IMR-90 (cell line): ENCODE results near the gene TGFBI. TPM values are rescaled to one million over a fixed set of nuclear protein-coding genes. Genes with fewer than 3 reads are reported as not detected.

ENCODE experiments used
- ATAC-seq: fragments of 200-7000 bp; cut with Tn5 transposase; 2 replicates; pipeline ENCODE4 v1.9.1; 2020; ENCODE audit warnings: low read depth, mild to moderate bottlenecking, moderate library complexity
- BruUV-seq: library from RNA; stranded (reverse); fragments of 400-500 nt; replicated peaks from 2 replicates; lab custom pipeline; 2021; lab: Mats Ljungman, UMichigan
- CTCF ChIA-PET: fragments of 300-600 bp; formaldehyde crosslinking; extraction: SDS; loops from one replicate; lab custom pipeline; 2021; ENCODE audit warnings: antibody characterized with exemption; lab: Yijun Ruan, JAX
- POLR2A ChIA-PET: fragments of 300-600 bp; sonication (Branson Sonifier 250); formaldehyde crosslinking; loops from one replicate; lab custom pipeline; 2022; ENCODE audit warnings: antibody characterized with exemption; ENCODE audit not compliant: unreplicated experiment; lab: Charles Lee
- DNase-seq: peaks from one replicate; pipeline ENCODE4 v3.0.0; 2013
- H2AFZ ChIP-seq: replicated peaks from 2 replicates; pipeline ENCODE3; 2013; ENCODE audit warnings: low read length, mild to moderate bottlenecking; ENCODE audit not compliant: poor library complexity
- H2AK5ac ChIP-seq: 2 replicates; pipeline ENCODE4 v1.6.1; 2013; ENCODE audit warnings: low read depth, low read length, inconsistent platforms
- H2AK9ac ChIP-seq: replicated peaks from 2 replicates; pipeline ENCODE3; 2013; ENCODE audit warnings: mild to moderate bottlenecking, low read depth, low read length, moderate library complexity; ENCODE audit not compliant: poor library complexity
- H2BK120ac ChIP-seq: 2 replicates; pipeline ENCODE4 v1.6.1; 2013; ENCODE audit warnings: low read depth, low read length, inconsistent platforms
- H2BK15ac ChIP-seq: 3 replicates; pipeline ENCODE4 v1.6.1; 2013; ENCODE audit warnings: low read depth, low read length, inconsistent platforms
- H2BK20ac ChIP-seq: 2 replicates; pipeline ENCODE4 v1.6.1; 2013; ENCODE audit warnings: low read depth, mild to moderate bottlenecking, inconsistent platforms, low read length, moderate library complexity
- H2BK5ac ChIP-seq: 2 replicates; pipeline ENCODE4 v1.6.1; 2013; ENCODE audit warnings: mild to moderate bottlenecking, low read depth, low read length, inconsistent platforms; ENCODE audit not compliant: poor library complexity, severe bottlenecking
- H3K14ac ChIP-seq: replicated peaks from 2 replicates; pipeline ENCODE4 v1.6.1; 2013; ENCODE audit warnings: low read depth, low read length, inconsistent platforms
- H3K18ac ChIP-seq: 2 replicates; pipeline ENCODE4 v1.6.1; 2013; ENCODE audit warnings: low read depth, low read length, control low read depth
- H3K23ac ChIP-seq: 2 replicates; pipeline ENCODE4 v1.6.1; 2013; ENCODE audit warnings: low read depth, low read length, inconsistent platforms
- H3K27ac ChIP-seq: 2 replicates; pipeline ENCODE4 v1.5.1; 2013; ENCODE audit warnings: mild to moderate bottlenecking, control low read depth, low read length; ENCODE audit not compliant: insufficient read depth
- H3K27me3 ChIP-seq: 2 replicates; pipeline ENCODE4 v1.6.1; 2013; ENCODE audit warnings: low read length; ENCODE audit not compliant: control insufficient read depth, insufficient read depth
- H3K36me3 ChIP-seq: 2 replicates; pipeline ENCODE4 v1.6.1; 2013; ENCODE audit warnings: low read length, mixed read lengths; ENCODE audit not compliant: control insufficient read depth, insufficient read depth
- H3K4ac ChIP-seq: 2 replicates; pipeline ENCODE4 v1.6.1; 2013; ENCODE audit warnings: low read depth, low read length, inconsistent platforms
- H3K4me1 ChIP-seq: 2 replicates; pipeline ENCODE4 v1.6.1; 2013; ENCODE audit warnings: low read length, mixed read lengths; ENCODE audit not compliant: control insufficient read depth, insufficient read depth
- H3K4me2 ChIP-seq: 2 replicates; pipeline ENCODE4 v1.6.1; 2013; ENCODE audit warnings: low read depth, mild to moderate bottlenecking, control low read depth, low read length, moderate library complexity
- H3K4me3 ChIP-seq: 2 replicates; pipeline ENCODE4 v1.5.1; 2013; ENCODE audit warnings: low read depth, mild to moderate bottlenecking, control low read depth, low read length, moderate library complexity; ENCODE audit not compliant: insufficient read depth
- H3K56ac ChIP-seq: 2 replicates; pipeline ENCODE4 v1.6.1; 2013; ENCODE audit warnings: low read length, inconsistent platforms; ENCODE audit not compliant: insufficient read depth; ENCODE audit errors: extremely low read depth
- H3K79me1 ChIP-seq, 2 experiments: 2 replicates each; pipeline ENCODE4 v1.6.1; 2013; ENCODE audit warnings: low read length in 2 of 2, inconsistent platforms in 1 of 2, low read depth in 1 of 2
- H3K9ac ChIP-seq: 2 replicates; pipeline ENCODE4 v1.6.1; 2013; ENCODE audit warnings: low read depth, low read length, control low read depth
- H3K9me1 ChIP-seq: 2 replicates; pipeline ENCODE4 v1.6.1; 2013; ENCODE audit warnings: low read length, inconsistent platforms; ENCODE audit not compliant: insufficient read depth
- H3K9me3 ChIP-seq: 2 replicates; pipeline ENCODE4 v1.6.1; 2013; ENCODE audit warnings: low read length; ENCODE audit not compliant: control insufficient read depth, insufficient read depth
- H4K20me1 ChIP-seq: 2 replicates; pipeline ENCODE4 v1.6.1; 2013; ENCODE audit warnings: low read length, inconsistent platforms; ENCODE audit not compliant: insufficient read depth
- H4K5ac ChIP-seq: 2 replicates; pipeline ENCODE4 v1.6.1; 2013; ENCODE audit warnings: mild to moderate bottlenecking, low read depth, low read length, control low read depth
- H4K8ac ChIP-seq, 2 experiments: 2 replicates each; pipeline ENCODE4 v1.6.1; 2013; ENCODE audit warnings: low read depth in 2 of 2, low read length in 2 of 2, control low read depth in 1 of 2, inconsistent platforms in 1 of 2
- H4K91ac ChIP-seq: 2 replicates; pipeline ENCODE4 v1.6.1; 2013; ENCODE audit warnings: low read depth, low read length, inconsistent platforms; ENCODE audit not compliant: insufficient read depth
- CEBPB ChIP-seq: IDR thresholded peaks from 2 replicates; pipeline ENCODE4 v1.6.1; 2012; ENCODE audit warnings: low read depth, low read length, improper control_type of control experiment
- FOS ChIP-seq: fragments of 150-350 bp; IDR thresholded peaks from 2 replicates; pipeline ENCODE4 v1.6.1; 2016; ENCODE audit warnings: low read depth, low read length
- MAFK ChIP-seq: IDR thresholded peaks from 2 replicates; pipeline ENCODE4 v1.6.1; 2012; ENCODE audit warnings: low read depth, low read length, improper control_type of control experiment
- MAZ ChIP-seq: IDR thresholded peaks from 2 replicates; pipeline ENCODE4 v1.6.1; 2012; ENCODE audit warnings: low read depth, mild to moderate bottlenecking, low read length, improper control_type of control experiment, moderate library complexity, borderline replicate concordance
- MXI1 ChIP-seq: IDR thresholded peaks from 2 replicates; pipeline ENCODE4 v1.6.1; 2012; ENCODE audit warnings: low read depth, mild to moderate bottlenecking, low read length, moderate library complexity, borderline replicate concordance
- POLR2A ChIP-seq: IDR thresholded peaks from 2 replicates; pipeline ENCODE4 v1.6.1; 2012; ENCODE audit warnings: mild to moderate bottlenecking, low read depth, low read length
- RAD21 ChIP-seq: IDR thresholded peaks from 2 replicates; pipeline ENCODE4 v1.6.1; 2012; ENCODE audit warnings: low read length, improper control_type of control experiment
- RFX5 ChIP-seq: IDR thresholded peaks from 2 replicates; pipeline ENCODE4 v1.8.0; 2012; ENCODE audit warnings: low read depth, mild to moderate bottlenecking, low read length, moderate library complexity
- WGBS, 2 experiments: methylation state at CpG; one replicate each; pipeline versions ENCODE4 v1.1.5 to v1.1.7; 2013; ENCODE audit warnings: missing lambda C conversion rate in 2 of 2; ENCODE audit not compliant: insufficient read length in 1 of 2; ENCODE audit errors: extremely low coverage in 2 of 2; 5-methylcytosine and 5-hydroxymethylcytosine counted together
- dilution Hi-C: fragments of 300-500 bp; cut with HindIII; formaldehyde crosslinking; loops from one replicate; pipeline ENCODE4 v1.14.3; 2018; ENCODE audit warnings: low sequenced_read_pairs; ENCODE audit not compliant: unreplicated experiment
- in situ Hi-C: fragments of 300-500 bp; cut with MboI; formaldehyde crosslinking; loops from 3 replicates; pipeline ENCODE4 v1.14.3; 2019; ENCODE audit warnings: low sequenced_read_pairs, inconsistent platforms, mixed read lengths
- intact Hi-C: fragments of 100-400 bp; cut with micrococcal nuclease; formaldehyde crosslinking; loops from 2 replicates; pipeline ENCODE4 v1.10.0; 2022
- polyA plus RNA-seq, 3 experiments: library from polyadenylated mRNA; depleted of rRNA; stranded (reverse); fragments of >200 nt; gene quantifications; 2 replicates each; pipeline ENCODE4 v1.2.3, GENCODE V29; 2012; ENCODE audit warnings: low replicate concordance in 1 of 3
- total RNA-seq: library from RNA; depleted of rRNA; stranded (reverse); fragments of >200 nt; gene quantifications from 2 replicates; pipeline ENCODE4 v1.2.3, GENCODE V29; 2012

The TGFBI gene
- total and polyA plus RNA-seq, 2 of the 4 experiments (the other 2 are of a cell fraction), result 618 to 1,551 TPM

- Histone ChIP-seq H4K91ac (no peak overlapping the region; the same call in 1 of the 2 replicates), H2AFZ (no peak overlapping the region), H2AK9ac (no peak overlapping the region), H4K20me1 (no peaks in the 10 kb centered on the region), H3K4me1 (peaks cover 27% of the 10 kb centered on the region), H3K9me3 (no peaks in the 10 kb centered on the region), H2BK120ac (no peak overlapping the region), H3K14ac (no peak overlapping the region), H3K9ac (no peak overlapping the region), H3K4me3 (no peak overlapping the region), H4K8ac (no peak overlapping the region), H2BK5ac (no peak overlapping the region), H3K18ac (no peak overlapping the region), H3K27me3 (no peaks in the 10 kb centered on the region), H3K36me3 (no peaks in the 10 kb centered on the region), H3K4me2 (no peak overlapping the region), H3K56ac (no peak overlapping the region), H3K23ac (no peak overlapping the region), H2BK15ac (peak overlapping the region; percentile 37; the same call in 1 of the 3 replicates), H4K5ac (no peak overlapping the region), H3K4ac (peak overlapping the region; percentile 24), H3K9me1 (peaks cover 12% of the 10 kb centered on the region), H3K79me1 (peaks cover 0 to 6% of the 10 kb centered on the region in 2 experiments; a peak in 1 of 4 replicates), H2BK20ac (no peak overlapping the region), H3K27ac (no peak overlapping the region), H2AK5ac (peak overlapping the region; percentile 29; the same call in 1 of the 2 replicates)
- no TSS peak for BruUV-seq
- 89% methylated on average over 12 of the region's 21 CpGs; no CpG with 5 or more reads in 1 of the 2 experiments for WGBS, 2 experiments
- ChIA-PET CTCF (no interaction called here), POLR2A (no interaction called here)
- ATAC-seq, result no peak
- in situ Hi-C loops (no loop called here), intact Hi-C loops (no loop called here), dilution Hi-C loops (no loop called here)
- TF ChIP-seq POLR2A (no peak), MAZ (no peak), MAFK (no peak), RAD21 (no peak), CEBPB (no peak), FOS (no peak), RFX5 (no peak), MXI1 (no peak)
- DNase-seq, result no peak
Measured at GRCh38 chr5:135990528-135991255, 38.1 kb upstream of the TGFBI start.
